Gastrocnemius medialis (tissue), 4 donors: ENCODE measurements around the gene MROH2A.

ENCODE experiments used
- CTCF ChIP-seq, 5 experiments: fragments of 450-650 bp in 3 of 5; fragments of 200-600 bp in 2 of 5; sonication (generic) in 2 of 5; IDR thresholded peaks in 4 of 5; conservative IDR thresholded peaks in 1 of 5; 1 replicate in 4 of 5; 2 replicates in 1 of 5; pipeline ENCODE4 v1.5.1; 2016 to 2019; ENCODE audit warnings: antibody characterized with exemption in 5 of 5, mild to moderate bottlenecking in 3 of 5, moderate library complexity in 3 of 5
- POLR2A ChIP-seq, 2 donors: fragments of 450-650 bp; IDR thresholded peaks; one replicate each; pipeline ENCODE4 v1.6.1; 2017; ENCODE audit warnings: antibody characterized with exemption in 2 of 2, mild to moderate bottlenecking in 2 of 2, moderate library complexity in 2 of 2

GRCh38 chr2:233828546-233829192 lies 50.5 kb downstream of the MROH2A start:
- TF ChIP-seq POLR2A (IDR thresholded peaks at IDR 0.05) (no peak), CTCF (IDR thresholded peaks at IDR 0.05 in 4 of 5, conservative IDR thresholded peaks at IDR 0.05 in 1 of 5) (no peak)
